ENCODE data around the gene THBS2.

- TF ChIP-seq SUZ12 (IDR thresholded peaks at IDR 0.05), result no peak
- no peak for TF ChIP-seq FOXM1 (IDR thresholded peaks at IDR 0.05; ENCODE audit: borderline replicate concordance)
- no peak for TF ChIP-seq ZNF384 (IDR thresholded peaks at IDR 0.05)
- TF ChIP-seq HDGF (IDR thresholded peaks at IDR 0.05; ENCODE audit: borderline replicate concordance), result no peak
- no peak for TF ChIP-seq SP1 (IDR thresholded peaks at IDR 0.05)
- no peak for TF ChIP-seq ELF4 (IDR thresholded peaks at IDR 0.05)
- no peak for TF ChIP-seq BHLHE40 (IDR thresholded peaks at IDR 0.05; ENCODE audit: borderline replicate concordance)
Observed at GRCh38 chr6:169253337-169254238, at the start of gene THBS2.

Measured in HEK293T (cell line).